Astrocyte of the cerebellum (primary cell): Measurements from ENCODE around the gene HSH2D.

Experiments used
- DNase-seq: peaks from one replicate; pipeline ENCODE4 v3.0.0-alpha.2; 2011; ENCODE audit warnings: low read depth
- H3K4me3 ChIP-seq: 2 replicates; pipeline ENCODE4 v1.5.1; 2011; ENCODE audit warnings: mild to moderate bottlenecking, low read depth, low read length, moderate library complexity
- CTCF ChIP-seq: IDR thresholded peaks from 2 replicates; pipeline ENCODE4 v1.5.1; 2012; ENCODE audit warnings: low read length, low read depth, moderate library complexity, mild to moderate bottlenecking; ENCODE audit errors: missing control alignments
- in situ Hi-C: cut with HindIII; loops from 2 replicates; pipeline ENCODE4 v1.10.0; 2017; ENCODE audit warnings: low sequenced_read_pairs

Gene HSH2D

GRCh38 chr19:16100524-16100923, 43.0 kb upstream of the HSH2D start:
- in situ Hi-C loops = no loop called here
- TF ChIP-seq CTCF = no peak
- H3K4me3 ChIP-seq = no peak overlapping the region
- no peak for DNase-seq

- in situ Hi-C loops = no loop called here
- H3K4me3 ChIP-seq = no peak overlapping the region
- no peak for TF ChIP-seq CTCF
- DNase-seq = no peak
Observed at GRCh38 chr19:16104722-16105121, 38.8 kb upstream of the HSH2D start.

GRCh38 chr19:16106121-16106520, 37.4 kb upstream of the HSH2D start:
- TF ChIP-seq CTCF = no peak
- DNase-seq = no peak
- in situ Hi-C loops = no loop called here

GRCh38 chr19:16111160-16111908, 32.2 kb upstream of the HSH2D start, which contains the start of gene RAB8A:
RAB8A (plus strand) TSS chr19:16111889; CDS start chr19:16111902, 13 bp downstream.
- TF ChIP-seq CTCF = peak; percentile 73
- DNase-seq = peak; percentile 98
- peak within 1 kb of the TSS; percentile 99 for H3K4me3 ChIP-seq
- in situ Hi-C loops = no loop called here

More at GRCh38 chr19:16106121-16106520, 37.4 kb upstream of the HSH2D start:
- H3K4me3 ChIP-seq = no peak overlapping the region

GRCh38 chr19:16111909-16112752, 31.4 kb upstream of the HSH2D start:
- in situ Hi-C loops = no loop called here
- DNase-seq = no peak
- H3K4me3 ChIP-seq = peak overlapping the region; percentile 99
- TF ChIP-seq CTCF = no peak

- in situ Hi-C loops = no loop called here
- peak overlapping the region; percentile 99 for H3K4me3 ChIP-seq
- DNase-seq = no peak
- no peak for TF ChIP-seq CTCF
Observed at GRCh38 chr19:16112778-16113177, 30.7 kb upstream of the HSH2D start.
